GM18505 (cell line): ENCODE data around the gene KCNE4.

Experiments
- ATAC-seq: cut with Tn5 transposase; IDR thresholded peaks from one replicate; pipeline ENCODE4 v1.9.1; 2021; ENCODE audit not compliant: unreplicated experiment
- POLR2A ChIP-seq: IDR thresholded peaks from 4 replicates; pipeline ENCODE4 v1.6.1; 2011; ENCODE audit warnings: borderline replicate concordance; ENCODE audit not compliant: insufficient read depth, insufficient read length; ENCODE audit errors: extremely low read depth

KCNE4 gene

GRCh38 chr2:223051693-223052289 is at the start of gene KCNE4:
KCNE4 (plus strand) TSS chr2:223052190; CDS start chr2:223052831, 641 bp downstream.
- ATAC-seq = no peak

GRCh38 chr2:223003191-223003590 is 48.8 kb upstream of the KCNE4 start:
- ATAC-seq = no peak
- TF ChIP-seq POLR2A = no peak

More at GRCh38 chr2:223051693-223052289, at the start of gene KCNE4:
- TF ChIP-seq POLR2A = no peak

- ATAC-seq = no peak
- TF ChIP-seq POLR2A = no peak
These were observed 46.5 kb upstream of the KCNE4 start for GRCh38 chr2:223005496-223005895.

GRCh38 chr2:223007531-223007930 is 44.5 kb upstream of the KCNE4 start:
- no peak for ATAC-seq

GRCh38 chr2:223008162-223008561 is 43.8 kb upstream of the KCNE4 start:
- no peak for ATAC-seq

More at GRCh38 chr2:223007531-223007930, 44.5 kb upstream of the KCNE4 start:
- TF ChIP-seq POLR2A = no peak

GRCh38 chr2:223008956-223009355 is 43.0 kb upstream of the KCNE4 start:
- no peak for ATAC-seq
- no peak for TF ChIP-seq POLR2A

More at GRCh38 chr2:223008162-223008561, 43.8 kb upstream of the KCNE4 start:
- TF ChIP-seq POLR2A = no peak

GRCh38 chr2:223010641-223011040 is 41.3 kb upstream of the KCNE4 start:
- TF ChIP-seq POLR2A = no peak
- no peak for ATAC-seq

GRCh38 chr2:223012291-223012690 is 39.7 kb upstream of the KCNE4 start:
- ATAC-seq = no peak
- TF ChIP-seq POLR2A = no peak

- TF ChIP-seq POLR2A = no peak
- no peak for ATAC-seq
These were observed 32.5 kb upstream of the KCNE4 start for GRCh38 chr2:223019390-223019930.

- TF ChIP-seq POLR2A = no peak
- ATAC-seq = no peak
These were observed 31.8 kb upstream of the KCNE4 start for GRCh38 chr2:223019987-223020717.

- ATAC-seq = no peak
- no peak for TF ChIP-seq POLR2A
These were observed 30.9 kb upstream of the KCNE4 start for GRCh38 chr2:223020971-223021675.

GRCh38 chr2:223026357-223027110 is 25.5 kb upstream of the KCNE4 start:
- TF ChIP-seq POLR2A = no peak
- no peak for ATAC-seq

- ATAC-seq = no peak
- no peak for TF ChIP-seq POLR2A
These were observed 24.5 kb upstream of the KCNE4 start for GRCh38 chr2:223027442-223027841.
